ENCODE results near the gene VCPKMT.

DNA sequence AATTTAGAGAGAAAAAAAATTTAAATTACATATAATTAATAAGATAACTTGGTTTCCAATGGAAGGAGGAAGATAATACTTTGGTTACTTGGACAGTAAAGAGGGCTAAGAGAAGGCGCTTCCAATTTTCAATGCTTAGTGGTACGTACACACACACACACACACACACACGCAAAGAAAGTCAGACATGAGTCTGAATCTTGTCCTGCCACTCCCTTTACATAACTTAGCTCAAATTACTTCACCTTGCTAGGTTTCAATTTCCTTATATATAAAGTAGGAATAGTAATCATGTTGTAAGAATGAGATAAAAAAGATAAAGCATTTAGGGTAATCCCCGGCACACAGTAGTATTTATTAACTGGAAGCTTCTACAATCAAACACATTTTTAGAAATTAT, 39.7 kb upstream of the VCPKMT start:
- TF ChIP-seq, protein P1, sequence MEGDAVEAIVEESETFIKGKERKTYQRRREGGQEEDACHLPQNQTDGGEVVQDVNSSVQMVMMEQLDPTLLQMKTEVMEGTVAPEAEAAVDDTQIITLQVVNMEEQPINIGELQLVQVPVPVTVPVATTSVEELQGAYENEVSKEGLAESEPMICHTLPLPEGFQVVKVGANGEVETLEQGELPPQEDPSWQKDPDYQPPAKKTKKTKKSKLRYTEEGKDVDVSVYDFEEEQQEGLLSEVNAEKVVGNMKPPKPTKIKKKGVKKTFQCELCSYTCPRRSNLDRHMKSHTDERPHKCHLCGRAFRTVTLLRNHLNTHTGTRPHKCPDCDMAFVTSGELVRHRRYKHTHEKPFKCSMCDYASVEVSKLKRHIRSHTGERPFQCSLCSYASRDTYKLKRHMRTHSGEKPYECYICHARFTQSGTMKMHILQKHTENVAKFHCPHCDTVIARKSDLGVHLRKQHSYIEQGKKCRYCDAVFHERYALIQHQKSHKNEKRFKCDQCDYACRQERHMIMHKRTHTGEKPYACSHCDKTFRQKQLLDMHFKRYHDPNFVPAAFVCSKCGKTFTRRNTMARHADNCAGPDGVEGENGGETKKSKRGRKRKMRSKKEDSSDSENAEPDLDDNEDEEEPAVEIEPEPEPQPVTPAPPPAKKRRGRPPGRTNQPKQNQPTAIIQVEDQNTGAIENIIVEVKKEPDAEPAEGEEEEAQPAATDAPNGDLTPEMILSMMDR (IDR thresholded peaks at IDR 0.05), result no peak
- TF ChIP-seq POLR2A (IDR thresholded peaks at IDR 0.05) (no peak), POLR2AphosphoS5 (IDR thresholded peaks at IDR 0.05) (no peak), EP300 (IDR thresholded peaks at IDR 0.05) (no peak)

Measured in sigmoid colon (tissue), 4 donors.